Chondrocyte (in vitro differentiated cells): Measurements from ENCODE around the gene PIP5K1B. TPM values are rescaled to one million over a fixed set of nuclear protein-coding genes. Genes with fewer than 3 reads are reported as not detected.

Source experiments
- DNase-seq: peaks from one replicate; pipeline ENCODE4 v3.0.0; 2021; ENCODE audit warnings: mixed read lengths, low spot score
- H3K27ac Mint-ChIP-seq: one replicate; pipeline ENCODE4 v1.8.0; 2021; ENCODE audit warnings: mild to moderate bottlenecking, moderate library complexity, mixed read lengths; ENCODE audit not compliant: unreplicated experiment
- H3K27me3 Mint-ChIP-seq: 2 replicates; pipeline ENCODE4 v1.8.0; 2021; ENCODE audit warnings: low read depth, mixed read lengths
- H3K36me3 Mint-ChIP-seq: 2 replicates; pipeline ENCODE4 v1.8.0; 2021; ENCODE audit warnings: low read depth, mixed read lengths
- H3K4me1 Mint-ChIP-seq: 2 replicates; pipeline ENCODE4 v1.8.0; 2021; ENCODE audit warnings: low read depth, mild to moderate bottlenecking, mixed read lengths
- H3K4me3 Mint-ChIP-seq: one replicate; pipeline ENCODE4 v1.8.0; 2021; ENCODE audit warnings: mild to moderate bottlenecking, moderate library complexity, mixed read lengths; ENCODE audit not compliant: unreplicated experiment
- H3K9me3 Mint-ChIP-seq: 2 replicates; pipeline ENCODE4 v1.8.0; 2021; ENCODE audit warnings: low read depth, mixed read lengths
- CTCF ChIP-seq: fragments of 200-600 bp; sonication (generic); IDR thresholded peaks from 2 replicates; pipeline ENCODE4 v1.5.0; 2021; ENCODE audit warnings: antibody characterized with exemption, mild to moderate bottlenecking, moderate library complexity
- total RNA-seq: library from RNA; stranded (reverse); gene quantifications from 3 replicates; pipeline ENCODE4 v1.2.1, GENCODE V29; 2021

The PIP5K1B gene
- total RNA-seq, 1 donor from 2014 or later = not detected

- no peak for DNase-seq
- Mint-ChIP-seq H3K9me3 (no peaks in the 10 kb centered on the region), H3K36me3 (no peaks in the 10 kb centered on the region), H3K27me3 (peaks cover 22% of the 10 kb centered on the region), H3K27ac (no peak overlapping the region), H3K4me1 (no peaks in the 10 kb centered on the region), H3K4me3 (no peak overlapping the region)
- TF ChIP-seq CTCF = no peak
Observed at GRCh38 chr9:68907910-68908309, 202.9 kb downstream of the PIP5K1B start.

- Mint-ChIP-seq H3K4me3 (no peak overlapping the region), H3K27ac (no peak overlapping the region), H3K27me3 (peaks cover 18% of the 10 kb centered on the region), H3K4me1 (no peaks in the 10 kb centered on the region), H3K36me3 (no peaks in the 10 kb centered on the region), H3K9me3 (no peaks in the 10 kb centered on the region)
- TF ChIP-seq CTCF = no peak
- DNase-seq = no peak
Observed at GRCh38 chr9:68912561-68912960, 207.5 kb downstream of the PIP5K1B start.

DNA sequence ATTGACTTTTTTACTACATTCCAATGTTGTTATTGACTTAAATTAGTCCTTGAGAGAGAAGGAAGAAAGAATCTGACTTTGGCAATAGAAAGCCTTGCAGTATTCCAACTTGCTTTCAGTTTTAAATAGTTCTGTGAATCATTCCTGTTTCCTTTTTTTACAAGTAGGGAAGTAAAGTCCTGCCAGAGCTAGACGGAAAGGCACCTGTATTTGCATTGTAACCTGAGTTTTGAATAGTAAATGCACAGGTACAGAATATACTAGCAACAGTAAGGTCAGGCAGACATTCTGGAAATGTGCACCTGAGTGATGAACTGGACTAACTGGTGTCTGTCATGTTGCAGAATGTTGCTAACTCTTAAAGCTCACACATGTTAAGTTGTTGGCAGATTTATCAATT is 208.0 kb downstream of the PIP5K1B start:
- Mint-ChIP-seq H3K4me1 (no peaks in the 10 kb centered on the region), H3K27ac (no peak overlapping the region), H3K36me3 (no peaks in the 10 kb centered on the region), H3K4me3 (no peak overlapping the region), H3K9me3 (no peaks in the 10 kb centered on the region), H3K27me3 (peaks cover 18% of the 10 kb centered on the region)
- no peak for TF ChIP-seq CTCF
- no peak for DNase-seq

DNA sequence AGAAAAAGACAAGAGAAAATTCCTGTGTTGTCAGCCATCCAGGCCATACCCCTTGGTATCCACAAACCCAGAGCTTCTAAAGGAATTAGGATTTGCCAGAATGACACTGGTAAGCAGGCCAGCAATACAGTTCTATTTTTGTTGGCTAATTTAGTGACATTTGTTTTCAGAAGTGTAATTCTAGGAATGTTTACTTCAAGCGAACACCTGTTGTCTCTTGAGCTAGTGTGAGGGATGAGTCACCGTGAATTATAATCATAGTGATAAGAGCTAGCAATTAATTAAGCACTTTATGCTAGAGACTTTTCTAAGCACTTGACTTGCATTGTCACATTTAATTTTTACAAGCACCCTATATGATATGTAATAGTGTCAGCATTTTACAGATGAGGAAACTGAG is 209.7 kb downstream of the PIP5K1B start:
- H3K9me3 Mint-ChIP-seq = no peaks in the 10 kb centered on the region

DNA sequence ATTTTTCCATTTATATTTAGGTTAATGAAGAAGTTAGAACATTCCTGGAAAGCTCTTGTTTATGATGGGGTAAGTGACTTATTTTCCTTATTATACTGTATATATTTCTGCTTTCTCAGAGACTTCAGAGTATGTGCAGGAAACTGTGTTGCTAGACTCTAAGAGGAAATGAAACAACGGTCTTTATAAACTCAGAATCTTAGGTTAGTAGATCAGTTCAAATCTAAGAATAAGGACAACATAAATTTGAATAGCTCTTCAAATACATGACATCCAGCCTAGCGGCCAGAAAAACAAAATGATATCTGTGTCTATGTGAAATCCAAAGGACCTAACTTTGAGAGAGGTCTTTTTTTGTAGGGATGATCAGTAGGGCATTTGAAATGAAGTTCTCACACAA is 214.6 kb downstream of the PIP5K1B start:
- H3K27me3 Mint-ChIP-seq = peaks cover 5% of the 10 kb centered on the region

More for the DNA sequence above, 209.7 kb downstream of the PIP5K1B start:
- TF ChIP-seq CTCF = no peak
- DNase-seq = no peak
- Mint-ChIP-seq H3K4me3 (no peak overlapping the region), H3K27ac (no peak overlapping the region), H3K4me1 (no peaks in the 10 kb centered on the region), H3K27me3 (peaks cover 13% of the 10 kb centered on the region), H3K36me3 (no peaks in the 10 kb centered on the region)

More for the DNA sequence above, 214.6 kb downstream of the PIP5K1B start:
- no peak for TF ChIP-seq CTCF
- Mint-ChIP-seq H3K4me3 (no peak overlapping the region), H3K27ac (no peak overlapping the region), H3K4me1 (no peaks in the 10 kb centered on the region), H3K9me3 (peaks cover 3% of the 10 kb centered on the region), H3K36me3 (no peaks in the 10 kb centered on the region)
- no peak for DNase-seq
